Left renal pelvis (tissue), 4 donors: Measurements from ENCODE around the gene TEKT3. TPM values are rescaled to one million over a fixed set of nuclear protein-coding genes. Genes with fewer than 3 reads are reported as not detected.

Experiments used
- DNase-seq, 4 donors: peaks; one replicate each; pipeline ENCODE4 v3.0.0-alpha.2; 2013; ENCODE audit warnings: low read depth in 4 of 4, low spot score in 3 of 4
- polyA plus RNA-seq, 4 donors: library from polyadenylated mRNA; unstranded; fragments of 120-200 nt; gene quantifications; one replicate each; pipeline ENCODE4 v1.2.1, GENCODE V29; 2013; ENCODE audit not compliant: insufficient read length in 4 of 4

The TEKT3 gene
- polyA plus RNA-seq, 4 donors = 0.96 to 3.0 (median 1.3) TPM

GRCh38 chr17:15268461-15268860 is 72.9 kb downstream of the TEKT3 start:
- DNase-seq = no peak

GRCh38 chr17:15267996-15268395 is 73.4 kb downstream of the TEKT3 start:
- no peak for DNase-seq

GRCh38 chr17:15266325-15267125 is 74.9 kb downstream of the TEKT3 start:
- DNase-seq = no peak

GRCh38 chr17:15265131-15265530 is 76.3 kb downstream of the TEKT3 start, which contains the start of gene PMP22:
PMP22 (minus strand) TSS chr17:15265326; CDS start chr17:15260727, 4,599 bp downstream.
- no peak for DNase-seq

GRCh38 chr17:15264542-15264941 is 76.9 kb downstream of the TEKT3 start:
- no peak for DNase-seq

- no peak for DNase-seq
Observed at GRCh38 chr17:15263680-15264079, 77.7 kb downstream of the TEKT3 start.

- peak in 2 of 4 donors; percentile 33 to 34 for DNase-seq
Observed at GRCh38 chr17:15263206-15263579, 78.2 kb downstream of the TEKT3 start.

- DNase-seq = peak in 2 of 4 donors; percentile 34 to 54
Observed at GRCh38 chr17:15262291-15263205, 78.8 kb downstream of the TEKT3 start.

GRCh38 chr17:15261802-15262290 is 79.6 kb downstream of the TEKT3 start:
- DNase-seq = peak in 2 of 4 donors; percentile 10 to 16

GRCh38 chr17:15261258-15261801 is 80.1 kb downstream of the TEKT3 start:
- DNase-seq = peak in 2 of 4 donors; percentile 10 to 38

GRCh38 chr17:15260376-15261257 is 80.8 kb downstream of the TEKT3 start:
- DNase-seq = peak; percentile 69 to 81 (median 73)

- no peak for DNase-seq
Observed at GRCh38 chr17:15257796-15258512, 83.4 kb downstream of the TEKT3 start.

GRCh38 chr17:15257258-15257788 is 84.1 kb downstream of the TEKT3 start:
- peak in 2 of 4 donors; percentile 18 to 50 for DNase-seq

- DNase-seq = no peak
Observed at GRCh38 chr17:15256689-15257088, 84.7 kb downstream of the TEKT3 start.

- DNase-seq = no peak
Observed at GRCh38 chr17:15255713-15256454, 85.5 kb downstream of the TEKT3 start.
